Dedifferentiated amniotic fluid mesenchymal stem cell (primary cell): ENCODE measurements around the gene OR2AJ1.
A peak's percentile ranks its signal among the peaks of the same experiment; 100 is the strongest.
"Not testable (repeated sequence)": the region's sequence is repeated elsewhere in the genome, so short reads cannot be mapped to it uniquely, and the experiment has no call there.

ENCODE experiments used
- DNase-seq: peaks from one replicate; pipeline ENCODE4 v3.0.0-alpha.2; 2016; ENCODE audit errors: extremely low spot score

OR2AJ1 gene, protein sequence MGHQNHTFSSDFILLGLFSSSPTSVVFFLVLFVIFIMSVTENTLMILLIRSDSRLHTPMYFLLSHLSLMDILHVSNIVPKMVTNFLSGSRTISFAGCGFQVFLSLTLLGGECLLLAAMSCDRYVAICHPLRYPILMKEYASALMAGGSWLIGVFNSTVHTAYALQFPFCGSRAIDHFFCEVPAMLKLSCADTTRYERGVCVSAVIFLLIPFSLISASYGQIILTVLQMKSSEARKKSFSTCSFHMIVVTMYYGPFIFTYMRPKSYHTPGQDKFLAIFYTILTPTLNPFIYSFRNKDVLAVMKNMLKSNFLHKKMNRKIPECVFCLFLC

GRCh38 chr1:247924868-247925267, at the start of gene OR2AJ1:
Gene OR2AJ1, plus strand, starts transcription at chr1:247924889. Its CDS starts 8,880 bp downstream, at chr1:247933769.
- DNase-seq = no peak

- no peak for DNase-seq
Measured at GRCh38 chr1:247883346-247883745, 41.3 kb upstream of the OR2AJ1 start.

DNA sequence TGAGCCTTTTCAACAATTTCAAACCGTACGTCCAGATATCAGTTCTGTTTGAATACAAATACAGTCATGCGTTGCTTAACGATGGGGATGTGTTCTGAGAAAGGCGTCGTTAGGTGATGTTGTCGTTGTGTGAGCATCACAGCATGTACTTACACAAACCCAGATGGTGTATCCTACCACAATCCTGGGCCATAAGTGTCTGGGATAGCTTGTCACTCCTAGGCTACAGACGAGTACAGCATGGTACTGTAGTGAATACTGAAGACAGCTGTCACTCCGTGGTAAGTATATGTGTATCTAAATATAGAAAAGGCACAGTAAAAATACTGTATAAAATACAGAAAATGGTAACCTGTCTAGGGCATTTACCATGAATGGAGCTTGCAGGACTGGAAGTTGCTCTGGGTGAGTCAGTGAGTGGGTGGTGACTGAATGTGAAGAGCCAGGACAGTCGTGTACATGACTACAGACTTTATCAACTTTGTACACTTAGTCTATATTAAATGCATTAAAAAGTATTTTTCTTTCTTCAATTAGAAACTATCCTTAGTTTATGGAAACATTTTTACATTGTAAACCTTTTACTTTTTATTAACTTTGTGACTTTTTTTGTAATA, 39.8 kb upstream of the OR2AJ1 start:
- DNase-seq = no peak

DNA sequence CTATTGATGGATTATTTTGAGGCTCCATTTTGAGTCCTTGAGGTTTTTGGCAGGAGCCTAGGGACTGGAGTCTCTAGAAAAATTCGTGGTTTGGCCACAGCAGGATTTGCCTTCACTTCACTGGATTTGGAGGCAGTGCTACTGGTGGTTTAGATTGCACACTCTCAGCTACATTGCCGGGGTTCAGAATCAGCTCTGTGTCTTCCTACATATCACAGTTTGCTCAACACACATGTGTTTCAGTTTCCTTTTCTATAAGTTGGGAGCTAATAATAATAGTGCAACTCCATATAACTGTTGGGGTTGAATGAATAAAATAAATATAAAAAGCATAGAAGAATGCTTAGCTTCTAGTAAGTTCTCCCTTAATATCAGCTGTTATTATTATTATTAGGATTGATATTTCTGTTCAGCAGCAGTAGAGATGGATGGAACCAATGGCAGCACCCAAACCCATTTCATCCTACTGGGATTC, 29.5 kb upstream of the OR2AJ1 start, which contains the start of gene OR2W3:
Gene OR2W3, plus strand, starts transcription at position 425 of the 475 bp plus-strand sequence. Its CDS starts 0 bp downstream, at position 425.
- DNase-seq = no peak

- DNase-seq = no peak
Measured at GRCh38 chr1:247895976-247896375, 28.7 kb upstream of the OR2AJ1 start.

- DNase-seq = no peak
Measured at GRCh38 chr1:247904122-247904521, 20.6 kb upstream of the OR2AJ1 start.

GRCh38 chr1:247905181-247905580, 19.5 kb upstream of the OR2AJ1 start:
- DNase-seq = no peak

DNA sequence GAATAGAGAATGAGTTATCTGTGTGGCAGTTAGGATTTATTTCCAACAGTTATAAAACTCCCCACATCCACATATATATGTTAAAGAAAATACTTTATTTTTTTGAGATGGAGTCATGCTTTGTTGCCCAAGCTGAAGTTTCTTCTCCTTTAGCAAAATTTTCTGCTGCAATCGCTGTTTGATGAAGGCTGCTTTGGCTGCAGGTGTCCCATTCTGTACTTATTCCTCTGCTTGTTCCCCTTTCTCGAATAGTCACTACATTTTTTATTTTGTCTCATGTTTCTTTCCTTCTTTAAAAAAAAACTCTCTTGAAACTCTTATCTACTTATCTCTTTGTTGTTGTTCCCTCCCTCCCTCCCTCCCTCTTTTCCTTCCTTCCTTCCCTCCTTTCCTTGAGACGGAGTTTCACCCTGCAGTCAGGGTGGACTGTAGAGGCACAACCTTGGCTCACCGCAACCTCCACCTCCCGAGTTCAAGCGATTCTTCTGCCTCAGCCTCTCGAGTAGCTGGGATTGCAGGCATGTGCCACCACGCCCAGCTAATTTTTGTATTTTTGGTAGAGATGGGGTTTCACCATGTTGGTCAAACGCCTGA, 18.7 kb upstream of the OR2AJ1 start:
- DNase-seq = no peak

DNA sequence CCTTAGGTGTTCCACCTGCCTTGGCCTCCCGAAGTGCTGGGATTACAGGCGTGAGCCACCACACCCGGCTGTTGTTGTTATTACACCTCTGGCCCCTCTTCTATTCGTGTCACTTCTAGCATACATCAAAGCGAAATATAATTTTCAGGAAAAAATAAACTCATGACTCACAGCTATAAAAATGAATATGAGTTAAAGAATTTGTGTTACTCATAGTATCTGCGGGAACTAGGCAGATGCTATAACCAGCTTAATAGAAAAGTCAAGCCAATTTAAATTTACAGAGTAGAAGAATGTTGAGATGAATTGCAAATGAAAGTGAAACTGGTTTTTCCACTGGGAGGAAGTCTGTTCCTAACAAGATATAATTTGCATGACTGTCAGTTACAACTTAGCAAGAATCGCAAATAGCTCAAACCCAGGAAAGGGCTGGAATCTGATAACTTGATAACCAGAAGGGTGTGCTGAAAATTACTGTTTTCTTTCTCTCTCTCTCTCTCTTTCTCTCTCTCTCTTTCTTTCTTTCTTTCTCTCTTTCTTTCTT, 18.1 kb upstream of the OR2AJ1 start:
- DNase-seq = peak; percentile 17

DNA sequence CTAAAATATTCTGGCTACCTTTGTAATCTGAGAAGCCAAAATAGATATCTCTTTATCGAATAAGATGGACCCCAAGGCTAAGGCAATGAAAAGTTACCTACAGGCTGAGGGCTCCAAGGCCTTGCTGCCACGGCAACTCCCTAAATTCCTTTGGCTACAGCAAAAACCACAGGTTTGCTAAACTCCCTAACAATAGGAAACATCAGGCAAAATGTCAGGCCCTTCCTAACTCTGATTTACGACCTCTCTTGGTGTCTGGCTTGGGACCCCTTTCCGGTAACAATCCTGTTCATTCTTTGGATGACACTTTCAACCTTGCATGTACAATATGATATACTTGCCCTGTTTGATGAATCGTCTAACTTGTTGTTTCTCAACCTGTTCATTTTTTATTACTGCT, 15.9 kb upstream of the OR2AJ1 start:
- DNase-seq = no peak

DNA sequence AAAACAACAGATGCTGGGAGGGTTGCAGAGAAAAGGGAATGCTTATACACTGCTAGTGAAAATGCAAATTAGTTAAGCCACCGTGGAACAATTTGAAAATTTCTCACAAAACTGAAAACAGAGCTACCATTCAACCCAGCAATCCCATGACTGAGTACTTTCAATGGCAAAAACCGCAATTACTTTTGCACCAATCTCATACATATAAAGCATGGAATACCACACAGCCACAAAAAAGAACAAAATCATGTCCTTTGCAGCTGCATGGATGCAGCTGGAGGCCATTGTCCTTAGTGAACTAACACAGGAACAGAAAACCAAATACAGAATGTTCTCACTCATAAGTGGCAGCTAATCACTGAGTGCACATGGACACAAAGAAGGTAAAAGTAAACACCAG, 10.9 kb upstream of the OR2AJ1 start:
- DNase-seq = no peak

GRCh38 chr1:247914941-247915662, 9.6 kb upstream of the OR2AJ1 start:
- DNase-seq = no peak

DNA sequence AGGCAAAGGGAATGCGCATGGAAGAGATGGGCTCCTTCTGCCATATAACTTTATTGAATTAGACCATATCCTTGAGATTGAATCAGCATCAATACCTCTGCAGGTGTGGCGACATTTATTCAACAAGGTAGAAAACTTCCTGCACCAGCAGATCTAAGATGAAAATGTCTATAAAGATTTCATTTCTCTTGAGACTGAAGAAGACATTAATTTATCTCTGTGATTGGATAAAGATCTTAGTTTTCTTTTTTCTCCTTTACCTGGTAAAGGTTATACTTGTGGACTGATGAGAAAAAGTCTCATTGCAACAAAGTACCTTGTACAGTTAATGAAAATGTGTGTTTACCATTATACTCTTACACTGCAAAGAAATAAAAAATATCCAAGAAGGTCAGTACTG, 4.7 kb upstream of the OR2AJ1 start, which contains the start of gene OR2T8:
Gene OR2T8, plus strand, starts transcription at position 301 of the 400 bp plus-strand sequence. CDS start 766 bp downstream, outside the sequence.
- DNase-seq = no peak

GRCh38 chr1:247923941-247924340, 748 bp upstream of the OR2AJ1 start:
- no peak for DNase-seq

- DNase-seq = no peak
Measured at GRCh38 chr1:247933989-247934388, 9.3 kb downstream of the OR2AJ1 start.

DNA sequence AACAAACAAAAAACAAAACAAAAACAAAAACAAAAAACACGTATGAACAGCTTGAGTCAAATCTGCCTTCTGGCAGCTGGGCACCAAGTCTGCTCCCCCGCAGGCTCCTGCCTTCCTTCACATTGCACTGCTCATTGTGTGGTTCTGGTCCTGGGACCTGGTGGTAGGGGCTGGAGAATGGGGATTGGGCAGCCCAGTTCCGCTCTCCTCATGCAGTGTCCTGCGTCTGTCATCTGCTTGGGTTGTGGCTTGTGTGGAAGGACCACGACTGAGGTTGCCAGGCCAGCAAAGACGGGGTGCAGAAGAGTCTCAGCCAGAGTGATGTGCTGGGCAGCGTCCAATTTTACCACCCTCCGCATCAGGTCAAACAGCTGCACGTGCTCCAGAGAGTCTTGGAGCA, 11.1 kb downstream of the OR2AJ1 start:
- DNase-seq = no peak

GRCh38 chr1:247936415-247936814, 11.7 kb downstream of the OR2AJ1 start:
- DNase-seq = no peak

DNA sequence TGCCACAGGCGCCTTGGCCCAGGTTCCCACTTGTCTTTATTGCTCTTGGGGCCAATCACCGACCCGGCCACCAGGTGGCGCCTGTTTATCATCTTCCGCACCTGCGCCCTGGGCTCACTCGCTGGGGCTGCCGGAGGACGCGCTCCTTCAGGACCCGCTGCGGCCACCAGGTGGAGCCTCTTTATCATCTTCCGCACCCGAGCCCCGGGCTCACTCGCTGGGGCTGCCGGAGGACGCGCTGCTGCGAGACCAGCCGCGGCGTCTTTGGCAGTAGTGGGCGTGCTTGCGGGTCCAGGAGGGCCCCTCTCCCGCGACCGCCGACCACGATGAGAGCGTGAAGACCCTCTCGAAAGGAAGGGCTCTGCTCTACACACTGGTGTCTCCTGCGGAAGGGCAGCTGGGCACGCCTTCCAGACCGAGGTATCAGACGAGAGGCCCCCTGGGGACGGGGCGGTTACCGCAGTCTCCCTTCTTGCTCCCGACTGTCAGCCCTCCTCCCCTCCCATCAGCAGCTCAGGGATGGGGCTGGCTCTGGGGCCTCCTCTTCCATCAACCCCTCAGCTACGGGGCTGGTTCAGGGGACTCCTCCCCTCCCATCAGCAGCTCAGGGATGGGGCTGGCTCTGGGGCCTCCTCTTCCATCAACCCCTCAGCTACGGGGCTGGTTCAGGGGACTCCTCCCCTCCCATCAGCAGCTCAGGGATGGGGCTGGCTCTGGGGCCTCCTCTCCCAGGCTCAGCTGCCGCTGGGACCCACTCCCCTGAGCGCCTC, 12.5 kb downstream of the OR2AJ1 start:
- not testable (repeated sequence) for DNase-seq

- DNase-seq = no peak
Measured at GRCh38 chr1:247942624-247943023, 17.9 kb downstream of the OR2AJ1 start.

DNA sequence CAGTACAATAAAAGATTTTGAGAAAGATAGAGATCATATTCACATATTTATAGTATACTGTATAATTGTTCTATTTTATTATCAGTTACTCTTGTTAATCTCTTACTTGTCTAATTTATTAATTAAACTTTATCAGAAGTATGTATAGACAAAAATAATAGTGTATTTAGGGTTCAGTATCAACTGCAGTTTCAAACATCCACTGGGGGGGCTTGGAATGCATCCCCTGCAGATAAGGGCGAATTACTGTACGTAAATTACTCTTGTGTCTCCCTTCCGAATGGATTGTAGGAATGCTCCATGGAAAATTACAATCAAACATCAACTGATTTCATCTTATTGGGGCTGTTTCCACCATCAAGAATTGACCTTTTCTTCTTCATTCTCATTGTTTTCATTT, 23.9 kb downstream of the OR2AJ1 start, which contains the start of gene OR2L8:
Gene OR2L8, plus strand, starts transcription at position 301 of the 400 bp plus-strand sequence. Its CDS starts 0 bp downstream, at position 301.
- DNase-seq = no peak

- no peak for DNase-seq
Measured at GRCh38 chr1:247953408-247953807, 28.7 kb downstream of the OR2AJ1 start.
